Dermis blood vessel endothelial cell (primary cell): ENCODE measurements around the gene OR51B2. TPM values are rescaled to one million over a fixed set of nuclear protein-coding genes. Genes with fewer than 3 reads are reported as not detected.
"Not testable (repeated sequence)": the region's sequence is repeated elsewhere in the genome, so short reads cannot be mapped to it uniquely, and the experiment has no call there.

ENCODE experiments used
- DNase-seq: peaks from one replicate; pipeline ENCODE4 v3.0.0; 2010
- total RNA-seq: library from RNA; depleted of rRNA; stranded (reverse); fragments of >200 nt; gene quantifications from 2 replicates; pipeline ENCODE4 v1.2.3, GENCODE V29; 2014

OR51B2 gene
- total RNA-seq, 1 donor from 2014 or later: not detected

GRCh38 chr11:5307256-5308019, 16.7 kb downstream of the OR51B2 start:
- no peak for DNase-seq

GRCh38 chr11:5304046-5304445, 20.1 kb downstream of the OR51B2 start:
- DNase-seq: no peak

- no peak for DNase-seq
These were observed 20.5 kb downstream of the OR51B2 start for GRCh38 chr11:5303626-5304025.

DNA sequence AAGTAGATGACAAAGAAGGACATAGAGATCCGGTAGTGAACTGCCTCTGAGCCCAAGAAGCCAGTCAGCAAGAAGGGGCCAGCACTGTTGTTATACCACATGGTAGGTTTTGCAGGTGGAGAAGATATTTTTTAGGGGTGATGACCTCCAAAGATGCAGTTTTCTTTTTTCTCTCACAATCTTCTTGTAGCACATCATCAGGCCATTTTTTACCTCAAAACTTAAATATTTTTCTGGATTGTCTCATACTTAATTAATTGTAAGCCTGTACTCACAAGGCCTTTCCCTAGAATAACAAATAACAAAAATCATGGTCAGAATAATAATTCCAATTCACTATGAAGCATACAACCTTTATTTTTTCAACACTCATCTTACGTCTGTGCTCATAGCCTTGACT, 22.3 kb downstream of the OR51B2 start, which contains the start of gene OR51B4:
OR51B4 (minus strand) TSS at position 101 of the 400 bp plus-strand sequence; CDS start at position 101, 0 bp downstream.
- no peak for DNase-seq

GRCh38 chr11:5300251-5300650, 23.8 kb downstream of the OR51B2 start:
- DNase-seq: no peak

GRCh38 chr11:5298451-5298850, 25.6 kb downstream of the OR51B2 start:
- DNase-seq: no peak

- no peak for DNase-seq
These were observed 26.3 kb downstream of the OR51B2 start for GRCh38 chr11:5297721-5298323.

DNA sequence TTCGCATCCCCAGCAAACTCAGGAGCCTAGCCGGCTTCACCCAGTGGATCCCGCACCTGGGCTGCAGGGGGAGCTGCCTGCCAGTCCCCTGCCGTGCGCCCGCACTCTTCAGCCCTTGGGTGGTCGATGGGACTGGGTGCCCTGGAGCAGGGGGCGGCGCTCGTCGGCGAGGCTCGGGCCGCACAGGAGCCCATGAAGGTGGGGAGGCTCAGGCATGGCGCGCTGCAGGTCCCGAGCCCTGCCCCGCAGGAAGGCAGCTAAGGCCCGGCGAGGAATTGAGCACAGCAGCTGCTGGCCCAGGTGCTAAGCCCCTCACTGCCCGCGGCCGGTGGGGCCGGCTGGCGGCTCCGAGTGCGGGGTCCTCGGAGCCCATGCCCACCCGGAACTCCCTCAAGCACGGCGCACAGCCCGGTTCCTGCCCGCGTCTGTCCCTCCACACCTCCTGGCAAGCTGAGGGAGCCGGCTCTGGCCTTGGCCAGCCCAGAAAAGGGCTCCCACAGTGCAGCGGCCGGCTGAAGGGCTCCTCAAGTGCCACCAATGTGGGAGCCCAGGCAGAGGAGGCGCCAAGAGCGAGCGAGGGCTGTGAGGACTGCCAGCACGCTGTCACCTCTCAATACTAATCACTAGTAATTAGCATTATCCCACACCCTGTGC, 29.6 kb downstream of the OR51B2 start:
- DNase-seq: not testable (repeated sequence)

GRCh38 chr11:5293028-5293427, 31.1 kb downstream of the OR51B2 start:
- no peak for DNase-seq

- peak; percentile 26 for DNase-seq
These were observed 32.8 kb downstream of the OR51B2 start for GRCh38 chr11:5291207-5291838.

GRCh38 chr11:5290106-5290505, 34.0 kb downstream of the OR51B2 start:
- no peak for DNase-seq

DNA sequence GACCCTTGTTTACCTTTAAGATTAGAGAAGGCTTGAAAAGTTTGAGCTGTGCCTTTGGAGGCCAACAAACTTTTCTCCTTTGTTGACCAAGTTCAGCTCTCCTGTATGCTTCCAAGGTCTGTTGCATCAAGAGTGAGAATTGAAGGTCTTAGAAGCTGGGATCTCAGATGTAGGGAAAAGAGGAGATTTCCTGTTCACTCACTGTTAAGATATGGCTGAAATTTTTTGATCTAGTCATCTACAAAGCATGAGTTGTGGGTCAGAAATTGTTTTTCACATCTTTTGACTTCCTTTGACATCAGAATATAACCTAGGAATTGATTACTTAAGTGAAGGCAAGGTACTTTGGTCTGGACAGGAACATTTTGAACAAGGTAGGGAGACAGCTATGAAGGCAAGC, 34.4 kb downstream of the OR51B2 start:
- DNase-seq: no peak

DNA sequence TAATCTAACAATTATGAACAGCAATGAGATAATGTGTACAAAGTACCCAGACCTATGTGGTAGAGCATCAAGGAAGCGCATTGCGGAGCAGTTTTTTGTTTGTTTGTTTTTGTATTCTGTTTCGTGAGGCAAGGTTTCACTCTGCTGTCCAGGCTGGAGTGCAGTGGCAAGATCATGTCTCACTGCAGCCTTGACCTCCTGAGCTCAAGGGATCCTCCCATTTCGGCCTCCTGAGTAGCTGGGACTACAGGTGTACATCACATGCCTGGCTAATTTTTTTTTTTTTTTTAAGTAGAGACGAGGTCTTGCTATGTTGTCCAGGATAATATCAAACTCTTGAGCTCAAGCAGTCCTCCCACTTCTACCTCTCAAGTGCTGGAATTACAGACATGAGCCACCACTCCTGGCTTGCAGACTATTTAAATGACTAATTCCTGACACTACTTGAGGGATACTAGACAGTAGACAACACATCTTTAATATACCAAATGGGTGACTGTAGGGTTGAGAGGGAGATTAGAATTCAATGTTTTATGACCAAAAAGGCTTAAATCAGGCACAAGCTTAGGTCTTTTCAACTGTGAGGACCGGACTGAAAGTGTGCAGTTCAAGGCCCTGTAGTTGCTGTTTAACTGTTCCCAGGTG, 35.1 kb downstream of the OR51B2 start:
- no peak for DNase-seq

GRCh38 chr11:5288108-5288905, 35.8 kb downstream of the OR51B2 start:
- DNase-seq: no peak

- no peak for DNase-seq
These were observed 37.2 kb downstream of the OR51B2 start for GRCh38 chr11:5286901-5287300.

- no peak for DNase-seq
These were observed 37.7 kb downstream of the OR51B2 start for GRCh38 chr11:5286351-5286750.

- no peak for DNase-seq
These were observed 38.3 kb downstream of the OR51B2 start for GRCh38 chr11:5285703-5286340.

DNA sequence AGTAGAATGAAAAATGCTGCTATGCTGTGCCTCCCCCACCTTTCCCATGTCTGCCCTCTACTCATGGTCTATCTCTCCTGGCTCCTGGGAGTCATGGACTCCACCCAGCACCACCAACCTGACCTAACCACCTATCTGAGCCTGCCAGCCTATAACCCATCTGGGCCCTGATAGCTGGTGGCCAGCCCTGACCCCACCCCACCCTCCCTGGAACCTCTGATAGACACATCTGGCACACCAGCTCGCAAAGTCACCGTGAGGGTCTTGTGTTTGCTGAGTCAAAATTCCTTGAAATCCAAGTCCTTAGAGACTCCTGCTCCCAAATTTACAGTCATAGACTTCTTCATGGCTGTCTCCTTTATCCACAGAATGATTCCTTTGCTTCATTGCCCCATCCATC, 39.5 kb downstream of the OR51B2 start:
- no peak for DNase-seq

- DNase-seq: no peak
These were observed 40.2 kb downstream of the OR51B2 start for GRCh38 chr11:5283882-5284281.

DNA sequence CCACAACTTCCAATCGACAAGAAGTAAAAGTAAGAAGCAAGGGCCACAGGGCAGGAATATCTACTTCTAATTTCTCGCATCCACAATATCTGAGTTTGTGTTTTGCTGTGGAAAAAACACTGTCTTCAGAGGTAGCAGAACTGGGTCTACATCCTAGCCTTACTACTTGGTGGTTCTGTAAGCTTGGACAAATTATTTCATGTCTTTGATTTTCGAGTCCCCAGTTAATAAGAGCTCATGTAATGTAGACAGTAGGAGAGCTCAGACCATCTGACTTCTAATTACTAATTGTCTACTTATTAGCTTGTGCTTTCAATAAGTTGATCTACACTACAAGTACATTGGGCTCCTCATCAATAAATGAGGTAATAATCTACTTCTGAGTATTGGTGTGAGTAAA, 41.0 kb downstream of the OR51B2 start:
- no peak for DNase-seq

GRCh38 chr11:5282628-5283027, 41.5 kb downstream of the OR51B2 start:
- DNase-seq: no peak
